ENCODE measurements around the gene GPATCH3. TPM values are rescaled to one million over a fixed set of nuclear protein-coding genes. Genes with fewer than 3 reads are reported as not detected.
A peak's percentile ranks its signal among the peaks of the same experiment; 100 is the strongest.
"Not testable (repeated sequence)": the region's sequence is repeated elsewhere in the genome, so short reads cannot be mapped to it uniquely, and the experiment has no call there.

Gene GPATCH3
- total RNA-seq, 1 donor from 2014 or later, result 6.1 TPM

DNA sequence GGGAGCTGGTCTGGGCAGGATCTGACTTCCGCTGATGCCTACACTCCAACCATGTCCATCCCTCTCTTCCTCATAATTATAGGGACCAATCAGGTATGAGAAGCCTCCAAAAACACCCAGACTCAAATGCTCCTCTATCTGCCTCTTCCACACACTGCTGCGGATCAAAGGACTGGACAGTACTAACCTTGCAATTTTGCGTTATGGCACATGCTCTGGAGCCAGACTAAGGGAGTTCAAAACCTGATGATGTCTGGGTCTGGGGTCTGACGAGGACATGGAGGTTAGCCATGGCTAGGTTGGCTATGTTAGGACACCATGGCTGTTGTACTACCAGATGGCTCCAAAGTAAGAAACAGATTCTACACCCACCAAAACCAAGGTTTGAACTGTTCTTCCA, 20.5 kb downstream of the GPATCH3 start:
- Histone ChIP-seq H3K4me1 (peaks cover 11% of the 10 kb centered on the region), H3K36me3 (no peaks in the 10 kb centered on the region), H4K20me1 (ENCODE audit: low read depth) (no peaks in the 10 kb centered on the region), H3K79me2 (ENCODE audit: low read depth) (no peaks in the 10 kb centered on the region), H3K27me3 (no peaks in the 10 kb centered on the region), H3K27ac (no peak overlapping the region), H3K9me3 (ENCODE audit: low read depth) (no peaks in the 10 kb centered on the region), H3F3A (ENCODE audit: low read depth) (peaks cover 32% of the 10 kb centered on the region), H3K4me3 (no peak overlapping the region), H3K9ac (no peak overlapping the region), H3K4me2 (no peak overlapping the region), H2AFZ (replicated peaks) (no peak overlapping the region)
- DNase-seq (ENCODE audit: low spot score), result no peak
- H3K36me3 Mint-ChIP-seq, result peaks cover 20% of the 10 kb centered on the region
- no peak for TF ChIP-seq EZH2 (IDR thresholded peaks at IDR 0.05)
- peaks cover 4% of the 10 kb centered on the region for H3K27me3 Mint-ChIP-seq (ENCODE audit: insufficient read depth, low read depth)
- no peaks in the 10 kb centered on the region for H3K4me1 Mint-ChIP-seq
- H3K4me3 Mint-ChIP-seq, result no peak overlapping the region
- no peak overlapping the region for H3K27ac Mint-ChIP-seq
- H3K9me3 Mint-ChIP-seq, result no peaks in the 10 kb centered on the region

DNA sequence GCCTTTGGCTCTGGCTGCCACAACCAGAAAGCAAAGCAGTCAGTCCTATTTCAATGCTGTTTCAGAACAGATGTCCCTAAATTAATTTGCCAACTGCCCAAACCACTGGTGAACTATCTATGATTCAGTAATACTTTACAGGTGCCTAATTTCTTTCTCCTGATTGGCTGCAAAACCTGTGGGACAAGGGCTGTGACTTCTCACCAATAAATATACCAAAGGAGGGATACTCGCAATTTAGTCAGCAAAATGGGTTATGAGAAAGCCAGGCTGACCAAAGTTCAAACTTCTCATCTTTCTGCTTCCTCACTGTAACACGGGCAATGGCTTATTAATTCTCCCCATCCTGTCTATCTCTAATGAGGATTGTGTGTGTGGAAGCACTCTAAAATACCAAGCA, 22.9 kb downstream of the GPATCH3 start:
- no peak overlapping the region for H2AFZ ChIP-seq (replicated peaks)
- H3K4me3 ChIP-seq, result no peak overlapping the region
- H3K36me3 Mint-ChIP-seq, result peaks cover 5% of the 10 kb centered on the region
- no peaks in the 10 kb centered on the region for H3K9me3 Mint-ChIP-seq
- H3K4me1 Mint-ChIP-seq, result no peaks in the 10 kb centered on the region
- H3K79me2 ChIP-seq (ENCODE audit: low read depth), result no peaks in the 10 kb centered on the region
- H3K36me3 ChIP-seq, result no peaks in the 10 kb centered on the region
- no peak overlapping the region for H3K4me3 Mint-ChIP-seq
- H4K20me1 ChIP-seq (ENCODE audit: low read depth), result no peaks in the 10 kb centered on the region
- peaks cover 4% of the 10 kb centered on the region for H3K27me3 Mint-ChIP-seq (ENCODE audit: insufficient read depth, low read depth)
- no peak overlapping the region for H3K4me2 ChIP-seq
- H3F3A ChIP-seq (ENCODE audit: low read depth), result peaks cover 41% of the 10 kb centered on the region
- H3K9ac ChIP-seq, result no peak overlapping the region
- H3K27me3 ChIP-seq, result no peaks in the 10 kb centered on the region
- no peak for DNase-seq (ENCODE audit: low spot score)
- H3K27ac Mint-ChIP-seq, result no peak overlapping the region
- no peak overlapping the region for H3K27ac ChIP-seq
- no peaks in the 10 kb centered on the region for H3K9me3 ChIP-seq (ENCODE audit: low read depth)
- TF ChIP-seq, protein P1, sequence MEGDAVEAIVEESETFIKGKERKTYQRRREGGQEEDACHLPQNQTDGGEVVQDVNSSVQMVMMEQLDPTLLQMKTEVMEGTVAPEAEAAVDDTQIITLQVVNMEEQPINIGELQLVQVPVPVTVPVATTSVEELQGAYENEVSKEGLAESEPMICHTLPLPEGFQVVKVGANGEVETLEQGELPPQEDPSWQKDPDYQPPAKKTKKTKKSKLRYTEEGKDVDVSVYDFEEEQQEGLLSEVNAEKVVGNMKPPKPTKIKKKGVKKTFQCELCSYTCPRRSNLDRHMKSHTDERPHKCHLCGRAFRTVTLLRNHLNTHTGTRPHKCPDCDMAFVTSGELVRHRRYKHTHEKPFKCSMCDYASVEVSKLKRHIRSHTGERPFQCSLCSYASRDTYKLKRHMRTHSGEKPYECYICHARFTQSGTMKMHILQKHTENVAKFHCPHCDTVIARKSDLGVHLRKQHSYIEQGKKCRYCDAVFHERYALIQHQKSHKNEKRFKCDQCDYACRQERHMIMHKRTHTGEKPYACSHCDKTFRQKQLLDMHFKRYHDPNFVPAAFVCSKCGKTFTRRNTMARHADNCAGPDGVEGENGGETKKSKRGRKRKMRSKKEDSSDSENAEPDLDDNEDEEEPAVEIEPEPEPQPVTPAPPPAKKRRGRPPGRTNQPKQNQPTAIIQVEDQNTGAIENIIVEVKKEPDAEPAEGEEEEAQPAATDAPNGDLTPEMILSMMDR (IDR thresholded peaks at IDR 0.05), result no peak
- TF ChIP-seq EZH2phosphoT487 (IDR thresholded peaks at IDR 0.05) (no peak), EZH2 (IDR thresholded peaks at IDR 0.05) (no peak)
- peaks cover 20% of the 10 kb centered on the region for H3K4me1 ChIP-seq

DNA sequence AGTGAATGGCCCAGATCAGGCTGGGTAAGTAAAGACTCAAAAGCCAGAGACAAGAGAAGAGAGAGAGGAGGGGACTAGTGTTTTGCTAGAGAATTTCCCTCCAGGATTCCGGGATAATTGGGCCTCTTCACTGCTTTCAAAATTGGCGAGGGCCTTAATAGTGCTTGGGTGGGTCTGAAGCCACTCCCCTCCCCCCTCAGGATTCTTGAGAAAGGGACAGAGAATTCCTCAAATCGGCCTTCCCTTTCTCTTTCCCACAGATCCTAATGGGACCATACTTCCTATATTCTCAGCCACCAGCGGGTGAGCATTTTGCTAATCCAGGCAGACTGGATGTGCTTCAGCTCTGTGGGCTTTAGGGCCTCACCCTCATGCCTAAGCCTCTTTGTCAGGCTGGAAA, 25.4 kb downstream of the GPATCH3 start:
- Histone ChIP-seq H3K27me3 (no peaks in the 10 kb centered on the region), H3K9me3 (ENCODE audit: low read depth) (no peaks in the 10 kb centered on the region), H4K20me1 (ENCODE audit: low read depth) (no peaks in the 10 kb centered on the region), H3K4me2 (peak overlapping the region; percentile 62), H3K4me3 (no peak overlapping the region), H3K36me3 (no peaks in the 10 kb centered on the region), H2AFZ (replicated peaks) (no peak overlapping the region), H3K4me1 (peaks cover 20% of the 10 kb centered on the region), H3K79me2 (ENCODE audit: low read depth) (no peaks in the 10 kb centered on the region), H3F3A (ENCODE audit: low read depth) (peaks cover 41% of the 10 kb centered on the region), H3K27ac (peak overlapping the region; percentile 97), H3K9ac (no peak overlapping the region)
- no peaks in the 10 kb centered on the region for H3K9me3 Mint-ChIP-seq
- peak; percentile 90 for DNase-seq (ENCODE audit: low spot score)
- no peak overlapping the region for H3K4me3 Mint-ChIP-seq
- TF ChIP-seq EZH2phosphoT487 (IDR thresholded peaks at IDR 0.05) (no peak), EZH2 (IDR thresholded peaks at IDR 0.05) (no peak)
- TF ChIP-seq, protein P1 (IDR thresholded peaks at IDR 0.05), result no peak
- H3K36me3 Mint-ChIP-seq, result peaks cover 3% of the 10 kb centered on the region
- H3K27ac Mint-ChIP-seq, result peak overlapping the region; percentile 90
- H3K4me1 Mint-ChIP-seq, result no peaks in the 10 kb centered on the region
- peaks cover 4% of the 10 kb centered on the region for H3K27me3 Mint-ChIP-seq (ENCODE audit: insufficient read depth, low read depth)

DNA sequence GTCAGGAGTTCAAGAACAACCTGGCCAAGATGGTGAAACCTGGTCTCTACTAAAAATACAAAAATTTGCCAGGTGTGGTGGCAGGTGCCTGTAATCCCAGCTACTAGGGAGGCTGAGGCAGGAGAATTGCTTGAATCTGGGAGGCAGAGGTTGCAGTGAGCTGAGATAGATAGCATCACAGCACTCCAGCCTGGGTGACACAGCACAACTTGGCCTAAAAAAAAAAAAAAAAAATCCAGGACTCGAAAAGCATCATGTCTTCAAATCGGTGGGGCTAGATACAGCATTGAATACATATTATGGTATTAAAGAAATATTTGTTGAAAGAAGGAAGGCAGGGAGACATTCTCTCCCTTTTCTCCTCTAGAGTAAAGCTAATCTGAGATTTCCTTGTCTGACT, 27.2 kb downstream of the GPATCH3 start:
- not testable (repeated sequence) for H3K36me3 ChIP-seq; H2AFZ ChIP-seq (replicated peaks); H3K27ac ChIP-seq; H3K27me3 ChIP-seq; H3K9ac ChIP-seq; H3K36me3 Mint-ChIP-seq; H3K4me2 ChIP-seq; H3K9me3 Mint-ChIP-seq; H3K4me3 ChIP-seq; H3K4me1 Mint-ChIP-seq; H3K9me3 ChIP-seq (ENCODE audit: low read depth); DNase-seq (ENCODE audit: low spot score); H3K27ac Mint-ChIP-seq; H3K79me2 ChIP-seq (ENCODE audit: low read depth); H4K20me1 ChIP-seq (ENCODE audit: low read depth); H3K4me3 Mint-ChIP-seq; H3K27me3 Mint-ChIP-seq (ENCODE audit: insufficient read depth, low read depth)
- Histone ChIP-seq H3F3A (ENCODE audit: low read depth) (peaks cover 28% of the 10 kb centered on the region), H3K4me1 (peaks cover 20% of the 10 kb centered on the region)

All from neural progenitor cell (in vitro differentiated cells).